Hepatocyte (in vitro differentiated cells): ENCODE measurements around the gene GAS6. TPM values are rescaled to one million over a fixed set of nuclear protein-coding genes. Genes with fewer than 3 reads are reported as not detected.

Source experiments
- DNase-seq: peaks from one replicate; pipeline ENCODE4 v3.0.0-alpha.2; 2016; ENCODE audit warnings: low spot score
- H2AFZ ChIP-seq: fragments of 200-600 bp; sonication (generic); 2 replicates; pipeline ENCODE4 v1.6.0; 2016; ENCODE audit warnings: antibody characterized with exemption, mild to moderate bottlenecking
- H3K27ac ChIP-seq: fragments of 200-600 bp; sonication (generic); 2 replicates; pipeline ENCODE4 v1.5.1; 2016; ENCODE audit warnings: mild to moderate bottlenecking
- H3K27me3 ChIP-seq: fragments of 200-600 bp; sonication (generic); 2 replicates; pipeline ENCODE4 v1.6.1; 2016
- H3K36me3 ChIP-seq: fragments of 200-600 bp; sonication (generic); replicated peaks from 2 replicates; pipeline ENCODE4 v1.5.1; 2016; ENCODE audit warnings: low read depth; ENCODE audit not compliant: insufficient read depth
- H3K4me1 ChIP-seq: fragments of 200-600 bp; sonication (generic); 2 replicates; pipeline ENCODE4 v1.5.1; 2016; ENCODE audit warnings: mild to moderate bottlenecking, moderate library complexity; ENCODE audit not compliant: insufficient read depth
- H3K4me2 ChIP-seq: fragments of 200-600 bp; sonication (generic); 2 replicates; pipeline ENCODE4 v1.6.0; 2016
- H3K4me3 ChIP-seq: fragments of 200-600 bp; sonication (generic); 2 replicates; pipeline ENCODE4 v1.5.1; 2016; ENCODE audit warnings: mild to moderate bottlenecking
- H3K79me2 ChIP-seq: fragments of 200-600 bp; sonication (generic); 2 replicates; pipeline ENCODE4 v1.6.0; 2017; ENCODE audit warnings: mild to moderate bottlenecking
- H3K9me2 ChIP-seq: fragments of 200-600 bp; sonication (generic); replicated peaks from 2 replicates; pipeline ENCODE4 v1.6.0; 2017; ENCODE audit warnings: mild to moderate bottlenecking; ENCODE audit not compliant: insufficient read depth
- H3K9me3 ChIP-seq: fragments of 200-600 bp; sonication (generic); 2 replicates; pipeline ENCODE4 v1.5.1; 2016; ENCODE audit warnings: low read depth, mild to moderate bottlenecking
- H4K20me1 ChIP-seq: fragments of 200-600 bp; sonication (generic); 2 replicates; pipeline ENCODE4 v1.6.0; 2016; ENCODE audit warnings: mild to moderate bottlenecking; ENCODE audit not compliant: insufficient read depth, poor library complexity, severe bottlenecking
- EZH2 ChIP-seq: fragments of 200-600 bp; sonication (generic); IDR thresholded peaks from 2 replicates; pipeline ENCODE4 v1.6.1; 2016; ENCODE audit warnings: antibody characterized with exemption, mild to moderate bottlenecking, borderline replicate concordance
- EZH2phosphoT487 ChIP-seq: fragments of 200-600 bp; sonication (generic); IDR thresholded peaks from one replicate; pipeline ENCODE4 v1.6.1; 2018; ENCODE audit warnings: antibody characterized with exemption, mild to moderate bottlenecking, low read depth, moderate library complexity; ENCODE audit not compliant: unreplicated experiment, severe bottlenecking
- WGBS: methylation state at CpG from one replicate; pipeline ENCODE4 v1.1.6; 2016; ENCODE audit warnings: low lambda C conversion rate; ENCODE audit errors: missing lambda C conversion rate; 5-methylcytosine and 5-hydroxymethylcytosine counted together
- polyA plus RNA-seq: library from polyadenylated mRNA; unstranded; fragments of >200 nt; fragmentation: Nextera tagmentation; extraction: Ambion mirVana; gene quantifications from 2 replicates; pipeline ENCODE4 v1.2.1, GENCODE V29; 2016
- total RNA-seq: library from RNA; depleted of rRNA; stranded (reverse); fragments of >200 nt; gene quantifications from 2 replicates; pipeline ENCODE4 v1.2.3, GENCODE V29; 2014
- TF ChIP-seq, protein P1 (sequence below): fragments of 200-600 bp; sonication (generic); IDR thresholded peaks from 2 replicates; pipeline ENCODE4 v1.5.1; 2016; ENCODE audit warnings: antibody characterized with exemption, mild to moderate bottlenecking; ENCODE audit not compliant: poor library complexity

The GAS6 gene
- total and polyA plus RNA-seq, 2 experiments from 2014 or later: 70.0 to 146 TPM

DNA sequence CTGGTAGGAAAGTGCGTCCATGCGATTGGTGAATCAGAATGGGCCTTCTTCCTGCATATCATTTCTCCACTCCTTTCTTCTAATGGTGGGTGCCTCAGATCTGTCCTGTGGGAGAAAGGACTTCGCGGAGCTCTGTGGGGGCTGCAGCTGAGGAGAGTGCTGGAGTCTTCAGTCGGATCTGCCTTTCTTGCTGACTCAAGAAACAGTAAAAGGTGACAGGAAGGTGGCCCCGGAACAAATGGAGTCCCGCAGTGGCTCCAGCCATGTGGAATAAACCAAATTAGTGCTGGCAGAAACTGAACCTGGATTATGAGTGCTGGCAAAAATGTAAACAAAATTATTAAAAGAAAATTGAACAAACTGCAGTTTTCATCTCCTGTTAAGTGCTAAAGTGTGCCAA is 15.1 kb upstream of the GAS6 start:
- WGBS: 85% methylated on average over 7 of the region's 7 CpGs
- H3K27ac ChIP-seq: no peak overlapping the region
- TF ChIP-seq EZH2phosphoT487: no peak
- TF ChIP-seq, protein P1, sequence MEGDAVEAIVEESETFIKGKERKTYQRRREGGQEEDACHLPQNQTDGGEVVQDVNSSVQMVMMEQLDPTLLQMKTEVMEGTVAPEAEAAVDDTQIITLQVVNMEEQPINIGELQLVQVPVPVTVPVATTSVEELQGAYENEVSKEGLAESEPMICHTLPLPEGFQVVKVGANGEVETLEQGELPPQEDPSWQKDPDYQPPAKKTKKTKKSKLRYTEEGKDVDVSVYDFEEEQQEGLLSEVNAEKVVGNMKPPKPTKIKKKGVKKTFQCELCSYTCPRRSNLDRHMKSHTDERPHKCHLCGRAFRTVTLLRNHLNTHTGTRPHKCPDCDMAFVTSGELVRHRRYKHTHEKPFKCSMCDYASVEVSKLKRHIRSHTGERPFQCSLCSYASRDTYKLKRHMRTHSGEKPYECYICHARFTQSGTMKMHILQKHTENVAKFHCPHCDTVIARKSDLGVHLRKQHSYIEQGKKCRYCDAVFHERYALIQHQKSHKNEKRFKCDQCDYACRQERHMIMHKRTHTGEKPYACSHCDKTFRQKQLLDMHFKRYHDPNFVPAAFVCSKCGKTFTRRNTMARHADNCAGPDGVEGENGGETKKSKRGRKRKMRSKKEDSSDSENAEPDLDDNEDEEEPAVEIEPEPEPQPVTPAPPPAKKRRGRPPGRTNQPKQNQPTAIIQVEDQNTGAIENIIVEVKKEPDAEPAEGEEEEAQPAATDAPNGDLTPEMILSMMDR: no peak
- no peak for TF ChIP-seq EZH2

DNA sequence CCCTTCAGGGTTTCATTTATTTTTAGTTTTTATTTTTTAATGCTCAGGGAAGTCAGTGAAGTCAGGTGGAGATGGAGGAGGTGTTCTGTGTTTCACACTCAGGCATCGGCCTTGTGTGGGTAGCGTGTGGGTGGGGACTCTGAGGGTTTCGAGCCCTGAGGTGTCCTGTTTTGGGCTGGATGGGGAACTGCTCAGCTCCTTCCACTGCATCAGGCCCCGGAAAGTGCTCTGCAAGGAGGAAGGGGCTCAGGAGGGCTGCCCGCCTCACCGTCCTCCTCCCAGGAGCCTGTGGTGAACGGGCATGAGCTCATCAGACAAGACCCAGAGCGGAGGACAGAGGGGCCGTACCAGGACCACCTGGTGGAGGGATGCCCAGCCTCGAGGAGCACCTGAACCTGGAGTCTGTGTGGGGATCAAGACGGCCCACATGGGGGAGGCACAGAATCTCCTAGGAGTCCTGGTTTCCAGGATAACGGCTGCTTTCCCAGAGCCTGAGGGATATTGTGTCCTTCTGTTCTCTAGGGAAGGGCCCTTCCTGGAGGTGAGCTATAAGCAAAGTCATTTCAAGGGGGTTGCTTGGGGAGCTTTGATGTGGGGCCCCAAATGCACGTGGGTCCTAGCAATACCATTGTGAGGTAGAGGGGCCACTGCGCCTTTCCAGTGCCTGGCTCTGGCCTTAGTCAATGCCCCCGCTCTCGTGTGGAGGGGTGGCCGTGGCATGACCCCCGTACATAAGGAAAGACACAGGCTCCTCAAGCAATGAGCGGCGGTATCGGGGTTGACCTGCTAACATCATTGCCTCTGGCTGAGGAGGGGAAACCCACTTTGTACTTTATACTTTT is 13.5 kb upstream of the GAS6 start:
- H2AFZ ChIP-seq: no peak overlapping the region
- no peak overlapping the region for H3K4me2 ChIP-seq
- H3K9me3 ChIP-seq: no peaks in the 10 kb centered on the region
- no peak overlapping the region for H3K4me3 ChIP-seq
- H4K20me1 ChIP-seq: no peaks in the 10 kb centered on the region
- no peaks in the 10 kb centered on the region for H3K9me2 ChIP-seq
- 93% methylated on average over 21 of the region's 21 CpGs for WGBS
- no peaks in the 10 kb centered on the region for H3K36me3 ChIP-seq
- DNase-seq: no peak
- TF ChIP-seq, protein P1: no peak
- TF ChIP-seq EZH2phosphoT487 (no peak), EZH2 (no peak)
- no peak overlapping the region for H3K27ac ChIP-seq
- H3K4me1 ChIP-seq: peaks cover 8% of the 10 kb centered on the region
- H3K27me3 ChIP-seq: no peaks in the 10 kb centered on the region
- H3K79me2 ChIP-seq: no peaks in the 10 kb centered on the region

More for the DNA sequence above, 15.1 kb upstream of the GAS6 start:
- H3K36me3 ChIP-seq: no peaks in the 10 kb centered on the region
- H3K9me3 ChIP-seq: no peaks in the 10 kb centered on the region
- no peaks in the 10 kb centered on the region for H4K20me1 ChIP-seq
- no peak for DNase-seq
- no peaks in the 10 kb centered on the region for H3K27me3 ChIP-seq
- H3K4me3 ChIP-seq: no peak overlapping the region
- no peaks in the 10 kb centered on the region for H3K9me2 ChIP-seq
- H3K4me2 ChIP-seq: no peak overlapping the region
- H2AFZ ChIP-seq: no peak overlapping the region
- peaks cover 8% of the 10 kb centered on the region for H3K4me1 ChIP-seq
- no peaks in the 10 kb centered on the region for H3K79me2 ChIP-seq

DNA sequence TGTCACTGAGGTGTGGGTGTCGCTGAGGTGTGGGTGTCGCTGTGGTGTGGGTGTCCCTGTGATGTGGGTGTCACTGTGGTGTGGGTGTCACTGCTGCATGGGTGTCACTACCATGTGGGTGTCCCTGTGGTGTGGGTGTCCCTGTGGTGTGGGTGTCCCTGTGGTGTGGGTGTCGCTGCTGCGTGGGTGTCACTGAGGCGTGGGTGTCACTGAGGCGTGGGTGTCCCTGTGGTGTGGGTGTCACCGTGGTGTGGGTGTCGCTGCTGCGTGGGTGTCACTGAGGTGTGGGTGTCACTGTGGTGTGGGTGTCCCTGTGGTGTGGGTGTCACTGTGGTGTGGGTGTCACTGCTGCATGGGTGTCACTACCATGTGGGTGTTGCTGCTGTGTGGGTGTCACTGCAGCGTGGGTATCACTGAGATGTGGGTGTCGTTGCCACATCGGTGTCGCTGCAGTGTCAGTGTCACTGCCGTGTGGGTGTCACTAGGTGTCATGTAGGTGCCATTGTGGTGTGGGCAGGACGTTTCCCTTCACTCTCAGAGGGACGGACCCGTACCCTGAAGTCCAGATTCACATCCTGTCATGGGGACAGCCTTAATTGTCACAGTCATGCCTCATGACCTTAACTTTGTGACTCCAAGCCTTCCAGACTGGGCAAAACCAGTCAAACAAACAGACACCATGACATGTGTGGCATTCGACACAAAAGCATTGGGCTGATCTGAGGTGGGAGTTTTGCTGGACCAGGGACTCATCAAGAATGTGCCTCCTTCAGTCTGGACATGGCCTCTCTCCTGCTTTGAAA is 12.7 kb upstream of the GAS6 start:
- H3K27ac ChIP-seq: no peak overlapping the region
- no peaks in the 10 kb centered on the region for H3K9me2 ChIP-seq
- no peak overlapping the region for H3K4me2 ChIP-seq
- 91% methylated on average over 8 of the region's 18 CpGs for WGBS
- H3K4me1 ChIP-seq: peaks cover 7% of the 10 kb centered on the region
- TF ChIP-seq EZH2 (no peak), EZH2phosphoT487 (no peak)
- TF ChIP-seq, protein P1: no peak
- no peak overlapping the region for H3K4me3 ChIP-seq
- H4K20me1 ChIP-seq: no peaks in the 10 kb centered on the region
- H2AFZ ChIP-seq: no peak overlapping the region
- no peaks in the 10 kb centered on the region for H3K27me3 ChIP-seq
- no peaks in the 10 kb centered on the region for H3K79me2 ChIP-seq
- H3K9me3 ChIP-seq: no peaks in the 10 kb centered on the region
- H3K36me3 ChIP-seq: no peaks in the 10 kb centered on the region
- DNase-seq: no peak
